Glomerular visceral epithelial cell (primary cell): ENCODE results near the gene PLA2G12B.
"Not testable (repeated sequence)": the region's sequence is repeated elsewhere in the genome, so short reads cannot be mapped to it uniquely, and the experiment has no call there.

Experiments
- DNase-seq: peaks from one replicate; pipeline ENCODE4 v3.0.0-alpha.2; 2016; ENCODE audit errors: extremely low spot score

Gene PLA2G12B

DNA sequence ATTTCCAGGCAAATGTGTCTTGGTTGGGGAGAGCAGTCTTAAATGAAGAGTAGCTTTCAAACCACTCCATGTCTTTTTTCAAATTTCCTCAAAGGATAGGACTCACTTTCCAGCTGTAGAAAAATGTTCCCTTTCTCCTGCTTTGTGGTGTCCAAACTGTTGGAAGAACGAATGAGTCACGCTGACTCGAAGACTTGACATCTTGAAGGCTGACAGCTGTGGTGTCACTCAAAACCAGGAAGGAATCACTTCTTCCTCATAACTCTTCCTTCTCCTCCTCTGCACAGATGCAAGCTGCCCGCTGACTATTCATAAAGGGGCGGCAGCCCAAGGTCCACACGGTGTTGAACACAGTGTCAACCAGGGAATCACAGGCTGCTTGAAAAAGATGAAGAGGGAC lies 19.2 kb downstream of the PLA2G12B start:
- peak; percentile 18 for DNase-seq

GRCh38 chr10:72932259-72933015 lies 22.2 kb downstream of the PLA2G12B start:
- no peak for DNase-seq

GRCh38 chr10:72930276-72930675 lies 24.3 kb downstream of the PLA2G12B start:
- no peak for DNase-seq

DNA sequence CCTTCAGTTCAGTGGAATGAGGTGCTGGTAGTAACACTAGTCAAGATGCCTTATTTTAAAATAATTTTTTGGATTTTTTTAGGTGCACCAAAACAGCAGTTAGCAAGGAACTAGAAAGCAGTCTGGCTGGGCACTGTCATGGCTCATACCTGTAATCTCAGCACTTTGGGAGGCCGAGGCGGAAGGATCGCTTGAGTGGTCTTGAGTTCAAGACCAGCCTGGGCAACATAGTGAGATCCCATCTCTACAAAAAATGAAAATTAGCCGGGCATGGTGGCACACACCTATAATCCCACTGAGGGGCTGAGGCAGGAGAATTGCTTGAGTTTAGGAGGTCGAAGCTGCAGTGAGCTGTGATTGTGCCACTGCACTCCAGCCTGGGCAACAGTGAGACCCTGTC lies 25.8 kb downstream of the PLA2G12B start:
- no peak for DNase-seq

DNA sequence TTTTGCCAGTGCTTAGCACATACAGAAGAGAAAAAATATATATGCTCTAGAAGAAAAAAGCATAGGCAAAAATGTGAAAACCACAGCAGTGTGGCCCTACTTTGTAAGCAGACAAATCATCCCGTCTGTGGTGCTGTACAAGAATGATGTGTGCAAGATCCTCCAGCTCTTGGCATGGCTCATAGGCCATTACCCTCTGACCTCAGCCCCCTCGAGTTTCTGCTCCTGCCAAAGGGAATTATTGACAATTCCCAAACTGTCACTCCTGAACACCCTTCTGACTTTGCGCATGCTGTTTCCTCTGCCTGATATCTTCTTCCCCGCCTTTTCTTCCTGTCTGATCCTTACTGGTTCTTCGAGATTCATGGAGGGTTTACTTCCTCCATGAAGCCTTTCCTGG lies 27.1 kb downstream of the PLA2G12B start:
- DNase-seq, result no peak

DNA sequence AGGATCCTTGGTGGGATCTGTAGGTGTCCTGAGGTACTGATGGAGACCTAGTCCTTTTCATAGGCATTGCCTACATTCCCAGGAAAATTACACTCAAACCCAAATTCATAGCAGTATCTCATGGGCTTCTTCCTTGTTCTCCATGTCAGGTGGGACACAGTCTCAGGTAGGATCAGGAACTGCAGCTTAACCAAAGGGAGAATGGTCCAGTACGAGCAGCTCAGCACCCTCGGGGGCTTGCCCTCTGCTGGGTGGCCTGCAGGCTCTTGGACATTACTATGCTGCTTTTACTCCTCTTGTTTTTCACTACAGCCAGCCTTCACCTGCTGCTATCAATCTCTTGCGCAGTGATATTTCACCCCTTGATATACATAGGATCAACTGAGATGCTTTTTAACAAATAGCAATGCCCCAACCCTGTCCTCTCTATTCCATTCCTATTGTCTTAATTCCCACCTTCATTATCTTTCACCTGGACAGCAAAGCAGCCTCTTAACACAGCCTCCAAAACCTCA lies 28.6 kb downstream of the PLA2G12B start:
- DNase-seq, result no peak

DNA sequence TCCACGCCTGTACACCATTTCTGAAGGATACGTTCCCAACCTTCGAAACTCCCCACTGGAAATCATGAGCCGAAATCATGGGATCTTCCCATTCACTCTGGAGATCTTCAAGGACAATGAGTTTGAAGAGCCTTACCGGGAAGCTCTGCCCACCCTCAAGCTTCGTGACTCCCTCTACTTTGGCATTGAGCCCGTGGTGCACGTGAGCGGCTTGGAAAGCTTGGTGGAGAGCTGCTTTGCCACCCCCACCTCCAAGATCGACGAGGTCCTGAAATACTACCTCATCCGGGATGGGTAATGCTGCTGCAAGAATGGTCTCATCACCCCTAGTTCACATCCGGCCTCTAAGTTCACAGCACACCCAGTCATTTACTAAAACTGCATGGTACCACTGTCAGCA lies 30.3 kb downstream of the PLA2G12B start:
- DNase-seq, result no peak

GRCh38 chr10:72921147-72921683 lies 33.4 kb downstream of the PLA2G12B start:
- DNase-seq, result not testable (repeated sequence)

DNA sequence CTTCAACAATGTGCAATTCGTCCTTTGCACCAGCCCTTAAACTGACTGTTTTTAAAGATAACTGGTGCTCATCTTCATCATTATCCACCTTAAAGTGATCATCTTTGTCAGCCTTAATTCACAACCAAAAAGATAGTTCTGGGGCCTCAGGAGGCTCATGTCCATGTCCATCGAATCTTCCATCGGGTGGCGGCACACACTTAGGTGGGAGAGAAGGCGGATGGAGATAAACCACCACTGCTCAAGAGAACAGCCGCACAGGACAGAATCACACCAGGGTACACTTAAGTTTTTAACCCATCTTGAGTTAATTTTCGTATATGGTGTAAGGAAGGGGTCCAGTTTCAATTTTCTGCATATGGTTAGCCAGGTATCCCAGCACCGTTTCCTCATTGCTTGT lies 36.3 kb downstream of the PLA2G12B start:
- no peak for DNase-seq

DNA sequence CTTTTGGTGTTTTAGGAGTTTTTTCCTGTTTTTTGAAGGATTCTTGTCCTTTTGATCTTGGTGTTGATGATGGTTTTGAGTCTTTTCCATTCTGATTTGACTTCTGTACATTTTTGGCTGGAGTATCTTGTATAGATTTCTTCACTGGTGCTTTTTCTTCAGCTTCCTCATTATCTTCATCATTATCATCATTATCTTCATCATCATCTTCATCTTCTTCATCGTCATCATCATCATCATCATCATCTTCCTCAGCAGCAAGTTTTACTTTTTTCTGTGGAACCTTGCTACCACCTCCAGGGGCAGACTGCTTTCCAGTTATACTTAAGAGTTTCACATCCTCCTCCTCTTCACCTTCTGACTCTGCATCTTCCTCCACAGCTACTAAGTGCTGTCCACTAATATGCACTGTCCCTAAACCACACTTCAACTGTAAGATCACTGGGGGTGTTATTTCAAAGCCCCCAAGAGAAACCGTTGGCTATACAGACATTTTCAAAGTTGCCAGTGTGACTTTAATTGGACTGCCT lies 36.7 kb downstream of the PLA2G12B start:
- DNase-seq, result not testable (repeated sequence)

DNA sequence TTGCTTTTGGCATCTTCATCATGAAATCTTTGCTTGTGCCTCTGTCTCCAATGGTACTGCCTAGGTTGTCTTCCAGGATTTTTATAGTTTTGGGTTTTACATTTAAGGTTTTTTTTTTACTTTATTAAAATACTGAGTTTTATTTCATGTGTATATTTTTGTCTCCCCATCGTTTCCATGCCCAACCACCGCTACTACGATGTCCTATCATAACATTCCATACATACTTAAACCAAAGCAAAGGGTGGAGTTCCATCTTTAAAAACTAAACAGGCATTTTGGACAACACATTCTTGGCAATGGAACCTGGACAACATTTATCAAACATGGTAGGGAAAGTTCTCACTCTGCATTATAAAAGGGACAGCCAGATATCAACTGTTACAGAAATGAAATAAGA lies 37.4 kb downstream of the PLA2G12B start:
- DNase-seq, result not testable (repeated sequence)

- DNase-seq, result no peak
Observed at GRCh38 chr10:72913287-72913686, 41.3 kb downstream of the PLA2G12B start.

GRCh38 chr10:72912736-72913135 lies 41.9 kb downstream of the PLA2G12B start:
- no peak for DNase-seq

DNA sequence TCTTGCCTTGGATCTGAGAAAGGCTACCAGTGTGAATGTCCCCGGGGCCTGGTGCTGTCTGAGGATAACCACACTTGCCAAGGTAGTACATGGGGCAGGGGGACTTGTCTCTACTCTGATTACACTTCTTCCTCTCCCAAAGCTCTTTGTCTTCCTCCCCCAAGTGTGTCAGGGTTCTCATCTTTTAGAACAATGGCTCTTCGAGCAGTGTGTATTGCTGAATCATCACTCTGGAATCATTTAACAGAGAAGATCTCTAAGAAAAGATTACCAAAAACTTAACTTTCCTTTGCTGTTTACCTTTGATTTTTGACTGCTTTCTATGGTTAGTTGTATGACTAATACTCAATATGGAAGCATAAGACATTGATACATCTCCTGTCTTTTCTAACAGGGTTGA lies 42.8 kb downstream of the PLA2G12B start:
- no peak for DNase-seq

GRCh38 chr10:72910705-72911104 lies 43.9 kb downstream of the PLA2G12B start:
- no peak for DNase-seq

DNA sequence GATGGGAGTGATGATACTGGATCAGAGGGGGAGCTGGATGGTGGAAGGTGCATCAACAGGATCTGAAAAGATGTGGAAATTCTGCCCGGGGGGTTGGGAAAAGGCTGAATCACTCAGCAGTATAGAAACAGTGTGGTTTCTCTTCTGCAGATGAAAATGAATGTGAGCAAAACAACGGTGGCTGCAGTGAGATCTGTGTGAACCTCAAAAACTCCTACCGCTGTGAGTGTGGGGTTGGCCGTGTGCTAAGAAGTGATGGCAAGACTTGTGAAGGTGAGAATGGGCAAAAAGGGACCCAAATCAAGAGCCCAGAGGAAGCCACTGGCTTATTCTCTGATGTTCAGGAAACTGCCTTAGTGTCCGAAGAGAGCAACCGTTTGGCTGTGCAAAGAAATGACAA lies 48.2 kb downstream of the PLA2G12B start:
- no peak for DNase-seq

- no peak for DNase-seq
Observed at GRCh38 chr10:72904806-72905205, 49.8 kb downstream of the PLA2G12B start.

GRCh38 chr10:72903941-72904446 lies 50.6 kb downstream of the PLA2G12B start:
- DNase-seq, result not testable (repeated sequence)

GRCh38 chr10:72899545-72899944 lies 55.1 kb downstream of the PLA2G12B start:
- no peak for DNase-seq

GRCh38 chr10:72898616-72899015 lies 56.0 kb downstream of the PLA2G12B start:
- DNase-seq, result no peak

DNA sequence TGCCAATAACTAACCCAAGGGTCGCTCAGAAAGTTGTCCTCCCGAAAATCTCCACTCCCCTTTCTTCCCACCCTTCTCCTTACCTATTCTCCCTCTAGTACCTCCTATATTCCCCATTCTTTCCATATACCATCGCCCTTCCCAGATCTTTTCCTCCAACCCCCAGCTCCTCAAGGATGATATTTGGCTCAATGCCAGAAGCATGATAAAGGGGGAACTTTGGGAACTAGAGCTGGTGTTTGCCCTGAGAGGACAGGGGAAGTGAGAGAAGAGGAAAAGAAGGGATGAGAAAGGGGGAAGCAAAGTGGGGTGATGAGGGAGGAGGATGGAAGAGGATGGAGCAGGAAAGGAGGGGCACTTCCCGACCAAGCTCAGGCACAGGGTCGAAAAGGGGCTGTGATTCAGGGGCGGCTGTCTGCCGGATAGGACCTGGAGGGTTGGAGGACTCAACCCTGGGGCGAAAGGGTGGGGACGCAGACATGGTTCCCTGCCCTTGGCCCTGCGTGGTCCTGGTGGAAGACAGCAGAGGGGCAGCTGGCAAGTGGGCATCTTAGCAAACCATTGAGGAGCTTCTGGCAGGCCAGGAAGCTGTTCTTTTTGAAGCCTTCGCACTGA lies 59.3 kb downstream of the PLA2G12B start:
- no peak for DNase-seq

DNA sequence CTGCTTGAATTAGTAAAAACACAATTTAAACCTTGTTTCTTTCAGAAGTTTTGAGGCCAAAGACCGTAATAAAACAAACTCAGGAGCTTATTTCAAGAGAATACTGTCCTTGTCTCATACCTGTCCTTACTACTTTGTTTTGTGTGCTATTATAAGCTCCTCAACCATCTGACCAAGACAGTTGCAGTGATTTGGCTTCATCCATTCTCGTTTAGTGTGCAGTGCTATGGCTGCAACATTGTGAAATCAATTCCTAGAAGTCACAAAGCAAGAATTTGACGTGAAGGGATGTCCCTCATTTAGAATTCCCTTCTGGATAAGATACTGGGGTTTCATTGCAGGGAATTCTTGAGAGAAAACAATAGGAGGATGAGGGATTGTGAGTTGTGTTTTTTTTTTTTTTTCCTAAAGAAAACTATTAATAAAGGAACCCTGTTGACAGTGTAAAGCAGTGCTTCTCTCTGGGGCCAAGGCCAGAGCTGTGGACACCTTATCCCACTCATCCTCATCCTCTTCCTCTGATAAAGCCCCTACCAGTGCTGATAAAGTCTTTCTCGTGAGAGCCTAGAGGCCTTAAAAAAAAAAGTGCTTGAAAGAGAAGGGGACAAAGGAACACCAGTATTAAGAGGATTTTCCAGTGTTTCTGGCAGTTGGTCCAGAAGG lies 61.3 kb downstream of the PLA2G12B start, which contains the start of gene OIT3:
Gene OIT3 (plus strand): TSS at position 604 of the 663 bp plus-strand sequence. CDS start 60 bp downstream, outside the sequence.
- no peak for DNase-seq
